Peyer's patch (tissue), 4 donors: ENCODE data around the gene SLC9A8.

Experiments
- CTCF ChIP-seq, 6 experiments: fragments of 450-650 bp in 4 of 6; fragments of 200-600 bp in 2 of 6; sonication (generic) in 1 of 6; IDR thresholded peaks; one replicate each; pipeline ENCODE4 v1.5.1; 2017 to 2019; ENCODE audit warnings: antibody characterized with exemption in 6 of 6, mild to moderate bottlenecking in 3 of 6, moderate library complexity in 1 of 6
- POLR2A ChIP-seq, 2 donors: fragments of 450-650 bp; IDR thresholded peaks; one replicate each; pipeline ENCODE4 v1.5.1; 2017; ENCODE audit warnings: antibody characterized with exemption in 2 of 2, mild to moderate bottlenecking in 2 of 2, moderate library complexity in 2 of 2

GRCh38 chr20:49762940-49763766 is 49.5 kb upstream of the SLC9A8 start:
- TF ChIP-seq CTCF (IDR thresholded peaks at IDR 0.05) (no peak), POLR2A (IDR thresholded peaks at IDR 0.05) (no peak)
